Endothelial cell of umbilical vein (primary cell): Measurements from ENCODE around the gene GSTCD. TPM values are rescaled to one million over a fixed set of nuclear protein-coding genes. Genes with fewer than 3 reads are reported as not detected.

Experiments
- BruUV-seq: library from RNA; stranded (reverse); fragments of 400-500 nt; replicated peaks from 2 replicates; lab custom pipeline; 2021; lab: Mats Ljungman, UMichigan
- CTCF ChIA-PET: fragments of 300-600, 350-600 bp; sonication (Branson Sonifier 250); formaldehyde crosslinking; loops from one replicate; lab custom pipeline; 2021; ENCODE audit warnings: antibody characterized with exemption, inconsistent platforms; lab: Charles Lee
- POLR2A ChIA-PET: fragments of 300-600, 350-600 bp; sonication (Branson Sonifier 250); formaldehyde crosslinking; loops from one replicate; lab custom pipeline; 2021; ENCODE audit warnings: antibody characterized with exemption, inconsistent platforms; lab: Charles Lee
- DNase-seq: peaks from one replicate; pipeline ENCODE4 v3.0.0-alpha.2; 2011; ENCODE audit warnings: low read depth, low spot score
- FAIRE-seq: peaks from 2 replicates; lab custom pipeline; 2011; peaks lifted over from hg19 to GRCh38; lab: Jason Lieb, UNC
- H2AFZ ChIP-seq: 2 replicates; pipeline ENCODE4 v1.6.0; 2012; ENCODE audit warnings: low read depth, low read length, control low read depth, inconsistent platforms
- H3K27ac ChIP-seq: 2 replicates; pipeline ENCODE4 v1.5.1; 2011; ENCODE audit warnings: low read depth, mild to moderate bottlenecking, control low read depth, low read length, moderate library complexity; ENCODE audit not compliant: insufficient read depth
- H3K27me3 ChIP-seq, 2 experiments: 2 replicates each; pipeline versions ENCODE4 v1.6.0 to v1.6.1; 2011; ENCODE audit warnings: low read length in 2 of 2, mixed read lengths in 1 of 2; ENCODE audit not compliant: control insufficient read depth in 2 of 2, insufficient read depth in 2 of 2
- H3K36me3 ChIP-seq, 2 experiments: 2 replicates in 1 of 2; 3 replicates in 1 of 2; pipeline ENCODE4 v1.5.1; 2011; ENCODE audit warnings: low read length in 2 of 2, mild to moderate bottlenecking in 1 of 2, moderate library complexity in 1 of 2; ENCODE audit not compliant: control insufficient read depth in 2 of 2, insufficient read depth in 2 of 2; ENCODE audit errors: extremely low read depth in 1 of 2
- H3K4me1 ChIP-seq: 3 replicates; pipeline ENCODE4 v1.5.1; 2011; ENCODE audit warnings: mild to moderate bottlenecking, low read length; ENCODE audit not compliant: control insufficient read depth, insufficient read depth; ENCODE audit errors: extremely low read depth
- H3K4me2 ChIP-seq: 2 replicates; pipeline ENCODE4 v1.6.1; 2011; ENCODE audit warnings: low read length, control low read depth, mixed read lengths; ENCODE audit not compliant: insufficient read depth
- H3K4me3 ChIP-seq, 3 experiments: fragments of 200-600 bp in 1 of 3; sonication (generic), shearing (Covaris generic) in 1 of 3; replicated peaks in 1 of 3; 2 replicates each; pipeline ENCODE4 v1.5.1; 2011 to 2016; ENCODE audit warnings: control low read depth in 3 of 3, low read length in 3 of 3, mild to moderate bottlenecking in 2 of 3, inconsistent platforms in 1 of 3, low read depth in 1 of 3, moderate library complexity in 1 of 3; ENCODE audit not compliant: insufficient read depth in 1 of 3
- H3K79me2 ChIP-seq: 2 replicates; pipeline ENCODE4 v1.6.0; 2012; ENCODE audit warnings: low read length, inconsistent platforms; ENCODE audit not compliant: control insufficient read depth, insufficient read depth
- H3K9ac ChIP-seq: replicated peaks from 2 replicates; pipeline ENCODE3; 2011; ENCODE audit warnings: low read length, control low read depth; ENCODE audit not compliant: insufficient read depth; ENCODE audit errors: extremely low read depth
- H3K9me1 ChIP-seq: replicated peaks from 3 replicates; pipeline ENCODE4 v1.6.0; 2011; ENCODE audit warnings: mild to moderate bottlenecking, low read length; ENCODE audit not compliant: control insufficient read depth, insufficient read depth; ENCODE audit errors: extremely low read depth
- H3K9me3 ChIP-seq: replicated peaks from 2 replicates; pipeline ENCODE4 v1.5.1; 2012; ENCODE audit warnings: low read length, inconsistent platforms; ENCODE audit not compliant: control insufficient read depth, insufficient read depth
- H4K20me1 ChIP-seq: replicated peaks from 2 replicates; pipeline ENCODE3; 2011; ENCODE audit warnings: mild to moderate bottlenecking, low read length; ENCODE audit not compliant: control insufficient read depth, insufficient read depth; ENCODE audit errors: extremely low read depth
- CTCF ChIP-seq, 2 donors: IDR thresholded peaks; 1 replicate in 1 of 2; 2 replicates in 1 of 2; pipeline ENCODE4 v1.5.1; 2011; ENCODE audit warnings: low read length in 2 of 2, mild to moderate bottlenecking in 2 of 2, moderate library complexity in 2 of 2, control low read depth in 1 of 2, inconsistent platforms in 1 of 2, low read depth in 1 of 2; ENCODE audit not compliant: insufficient read depth in 1 of 2; ENCODE audit errors: extremely low read depth in 1 of 2
- EZH2 ChIP-seq: IDR thresholded peaks from 2 replicates; pipeline ENCODE4 v1.6.1; 2012; ENCODE audit warnings: borderline replicate concordance, low read depth, mild to moderate bottlenecking, moderate library complexity, low read length, inconsistent platforms; ENCODE audit not compliant: severe bottlenecking
- FOS ChIP-seq: IDR thresholded peaks from 2 replicates; pipeline ENCODE4 v1.6.1; 2011; ENCODE audit warnings: mild to moderate bottlenecking, low read length, moderate library complexity, borderline replicate concordance; ENCODE audit not compliant: insufficient read depth
- GATA2 ChIP-seq: IDR thresholded peaks from 2 replicates; pipeline ENCODE4 v1.7.0; 2011; ENCODE audit warnings: low read depth, mild to moderate bottlenecking, moderate library complexity, mixed read lengths, low read length; ENCODE audit not compliant: insufficient read length, insufficient read depth
- JUN ChIP-seq: IDR thresholded peaks from 2 replicates; pipeline ENCODE4 v1.6.1; 2011; ENCODE audit warnings: borderline replicate concordance, low read depth; ENCODE audit not compliant: insufficient read length, insufficient read depth
- MAX ChIP-seq: IDR thresholded peaks from 2 replicates; pipeline ENCODE4 v1.6.1; 2011; ENCODE audit not compliant: insufficient read depth, insufficient read length
- MYC ChIP-seq: IDR thresholded peaks from one replicate; pipeline ENCODE4 v1.6.1; 2011; ENCODE audit warnings: mild to moderate bottlenecking, low read depth, low read length
- POLR2A ChIP-seq: IDR thresholded peaks from 2 replicates; pipeline ENCODE4 v1.6.1; 2012; ENCODE audit warnings: low read depth, mild to moderate bottlenecking, control low read depth, low read length
- POLR2AphosphoS5 ChIP-seq: IDR thresholded peaks from 2 replicates; pipeline ENCODE4 v1.6.1; 2012; ENCODE audit warnings: low read depth, mild to moderate bottlenecking, control low read depth, low read length, moderate library complexity; ENCODE audit not compliant: insufficient read depth
- dilution Hi-C: fragments of 300-500 bp; cut with MboI; formaldehyde crosslinking; loops from one replicate; pipeline ENCODE4 v1.15.0; 2019; ENCODE audit warnings: low sequenced_read_pairs; ENCODE audit not compliant: extremely low pct_ligation_motif_present
- intact Hi-C: fragments of 100-400 bp; cut with micrococcal nuclease; formaldehyde crosslinking; loops from one replicate; pipeline ENCODE4 v1.10.0; 2022
- polyA plus RNA-seq, 4 experiments: library from polyadenylated mRNA; depleted of rRNA in 3 of 4; stranded (reverse) in 3 of 4; unstranded in 1 of 4; fragments of >200 nt; gene quantifications; 2 replicates each; pipeline versions ENCODE4 v1.2.1 to v1.2.3, GENCODE V29; 2011 to 2012; ENCODE audit warnings: missing spikeins in 1 of 4
- total RNA-seq: library from RNA; stranded (reverse); gene quantifications from 2 replicates; pipeline ENCODE4 v1.2.3, GENCODE V29; 2021

Gene GSTCD
- total and polyA plus RNA-seq, 2 donors (not counting 3 experiments of a cell fraction or from before 2014, with no cell fraction given): 3.3 to 11.3 TPM

GRCh38 chr4:105714071-105714521, 5.5 kb downstream of the GSTCD start:
- no peaks in the 10 kb centered on the region for H3K36me3 ChIP-seq
- H3K27ac ChIP-seq: no peak overlapping the region
- H3K9me1 ChIP-seq: no peaks in the 10 kb centered on the region
- DNase-seq: no peak
- dilution Hi-C loops: no loop called here
- no TSS peak for BruUV-seq
- no peaks in the 10 kb centered on the region for H3K27me3 ChIP-seq
- no peak overlapping the region for H3K4me3 ChIP-seq
- peaks cover 10% of the 10 kb centered on the region for H3K4me1 ChIP-seq
- intact Hi-C loops: loop anchor here (2.0 to 10.0 kb wide), 3 partner anchors 241 to 489 kb away; no protein-coding TSS in a partner anchor
- TF ChIP-seq JUN (no peak), POLR2A (no peak), MYC (no peak), CTCF (IDR thresholded peaks at IDR 0.05; ENCODE audit: extremely low read depth in 1 of 2, insufficient read depth in 1 of 2, low read depth in 1 of 2, low read length in 2 of 2) (no peak), FOS (no peak), MAX (no peak), GATA2 (no peak), EZH2 (no peak), POLR2AphosphoS5 (no peak)
- no peaks in the 10 kb centered on the region for H4K20me1 ChIP-seq
- CTCF ChIA-PET: interaction anchor here (0.7 to 3.1 kb wide), 5 partner anchors 8 to 573 kb away, joined by 3 to 26 read pairs (median 3); no protein-coding TSS in a partner anchor
- H3K4me2 ChIP-seq: no peak overlapping the region
- POLR2A ChIA-PET: no interaction called here
- H2AFZ ChIP-seq: no peak overlapping the region
- no peak for FAIRE-seq
- no peak overlapping the region for H3K9ac ChIP-seq
- H3K9me3 ChIP-seq: no peaks in the 10 kb centered on the region
- peaks cover 19% of the 10 kb centered on the region for H3K79me2 ChIP-seq
